ENCODE results near the gene ZNF729.
"Not testable (repeated sequence)": the region's sequence is repeated elsewhere in the genome, so short reads cannot be mapped to it uniquely, and the experiment has no call there.

ZNF729 gene

GRCh38 chr19:22286151-22286810 lies at the start of gene ZNF729:
TSS of gene ZNF729 (plus strand) at chr19:22286441. CDS start at chr19:22286526, 85 bp downstream.
- no peak for DNase-seq

- DNase-seq = no peak
These were observed 29.4 kb upstream of the ZNF729 start for GRCh38 chr19:22256856-22257255.

GRCh38 chr19:22257381-22257780 lies 28.9 kb upstream of the ZNF729 start:
- DNase-seq = no peak

GRCh38 chr19:22257916-22258315 lies 28.3 kb upstream of the ZNF729 start:
- DNase-seq = no peak

DNA sequence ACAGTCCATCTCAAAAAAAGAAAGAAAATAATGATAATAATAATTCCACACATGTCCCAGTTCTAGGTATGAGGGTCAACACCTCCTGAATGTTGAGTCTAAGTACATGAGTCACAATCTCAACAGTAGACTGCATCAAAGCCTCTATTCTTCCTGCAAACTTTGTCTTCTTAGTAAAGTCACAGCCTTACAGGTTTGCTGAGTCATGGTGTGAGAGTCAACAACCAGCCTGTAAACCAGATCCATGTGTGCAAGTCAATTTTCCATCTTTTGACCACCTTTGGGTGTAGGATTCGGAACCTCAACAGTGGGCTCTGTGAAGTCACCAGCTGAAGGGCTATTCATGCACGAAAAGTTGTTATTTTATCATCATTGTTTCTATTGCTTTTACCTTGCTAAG lies 25.7 kb upstream of the ZNF729 start:
- DNase-seq = no peak

- DNase-seq = no peak
These were observed 24.6 kb upstream of the ZNF729 start for GRCh38 chr19:22261596-22261995.

DNA sequence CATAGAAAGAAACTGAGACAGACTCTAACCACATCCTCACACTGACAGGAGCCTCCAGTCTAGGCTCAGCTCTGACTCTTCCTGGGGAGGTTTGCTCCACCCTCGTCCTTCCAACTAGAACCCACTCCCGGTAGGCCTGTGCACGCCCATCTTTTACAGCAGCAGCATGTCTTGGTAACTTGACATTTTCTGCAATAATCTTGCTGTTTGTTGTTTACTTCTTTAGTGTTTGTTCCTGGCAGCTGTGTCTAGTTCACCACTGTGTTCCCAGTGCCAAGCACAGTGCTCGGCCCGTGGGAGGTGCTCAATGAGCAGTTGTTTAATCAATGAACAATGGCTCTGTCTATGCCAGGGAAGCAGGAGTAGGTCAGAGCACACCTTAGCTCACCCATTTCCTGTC lies 23.1 kb upstream of the ZNF729 start:
- DNase-seq = no peak

- not testable (repeated sequence) for DNase-seq
These were observed 35.3 kb downstream of the ZNF729 start for GRCh38 chr19:22321554-22321953.

DNA sequence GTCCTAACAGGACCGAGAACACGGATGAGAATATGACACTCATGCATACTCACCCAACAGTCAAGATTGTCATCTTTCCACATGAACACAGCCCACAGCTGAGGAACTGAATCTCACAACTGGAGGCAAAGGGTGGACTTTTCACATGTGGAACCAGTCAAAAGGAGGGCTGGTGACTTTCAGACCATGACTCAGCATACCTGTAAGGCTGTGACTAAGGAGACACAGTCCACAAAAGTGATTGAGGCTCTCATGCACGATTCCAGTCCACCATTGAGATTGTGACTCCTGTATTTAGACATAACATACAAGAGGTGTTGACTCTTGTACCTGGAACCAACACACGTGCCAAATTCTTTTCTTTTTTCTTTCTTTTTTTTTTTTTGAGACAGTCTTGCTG lies 40.0 kb downstream of the ZNF729 start:
- DNase-seq = no peak

GRCh38 chr19:22327321-22327720 lies 41.1 kb downstream of the ZNF729 start:
- DNase-seq = no peak

- DNase-seq = no peak
These were observed 45.3 kb downstream of the ZNF729 start for GRCh38 chr19:22331521-22331920.

GRCh38 chr19:22332924-22333323 lies 46.7 kb downstream of the ZNF729 start:
- no peak for DNase-seq

- no peak for DNase-seq
These were observed 49.5 kb downstream of the ZNF729 start for GRCh38 chr19:22335716-22336115.

- DNase-seq = no peak
These were observed 68.4 kb downstream of the ZNF729 start for GRCh38 chr19:22354665-22355064.

All from activated effector memory CD4-positive, alpha-beta T cell treated with anti-CD3 and anti-CD28 coated beads, Interleukin-2, amount 50 U/mL, for 16 hours (primary cell).